Stimulated activated naive CD8-positive, alpha-beta T cell treated with anti-CD3 and anti-CD28 coated beads, Interleukin-15, Interleukin-2, amounts not matched to agents 100 U/mL and 50 U/mL, for 24 hours (primary cell): ENCODE measurements around the gene HLA-DMB.

Experiments used
- ATAC-seq: fragments of 150-1000 bp; cut with Tn5 transposase; one replicate; pipeline ENCODE4 v1.10.0; 2021
- DNase-seq: peaks from one replicate; pipeline ENCODE4 v3.0.0; 2021

The HLA-DMB gene

GRCh38 chr6:32971581-32972352 lies 30.9 kb upstream of the HLA-DMB start:
- ATAC-seq = peak; percentile 44
- DNase-seq = peak; percentile 99

GRCh38 chr6:32971242-32971580 lies 30.4 kb upstream of the HLA-DMB start:
- ATAC-seq (no peak), DNase-seq (no peak)

GRCh38 chr6:32970413-32971241 lies 29.8 kb upstream of the HLA-DMB start:
- ATAC-seq (peak; percentile 24), DNase-seq (peak; percentile 89)

GRCh38 chr6:32969685-32970412 lies 29.0 kb upstream of the HLA-DMB start:
- peak; percentile 10 for ATAC-seq
- peak; percentile 86 for DNase-seq

GRCh38 chr6:32968867-32969684 lies 28.2 kb upstream of the HLA-DMB start:
- DNase-seq (peak; percentile 79), ATAC-seq (peak; percentile 5)

- ATAC-seq = peak; percentile 34
- peak; percentile 97 for DNase-seq
Observed at GRCh38 chr6:32968093-32968866, 27.5 kb upstream of the HLA-DMB start, which contains the start of gene BRD2. BRD2 (plus strand) TSS chr6:32968594; CDS start chr6:32972899, 4,305 bp downstream.

GRCh38 chr6:32967151-32968091 lies 26.6 kb upstream of the HLA-DMB start:
- DNase-seq = no peak
- ATAC-seq = no peak

- ATAC-seq = no peak
- DNase-seq = no peak
Observed at GRCh38 chr6:32964776-32965175, 23.9 kb upstream of the HLA-DMB start.

GRCh38 chr6:32963866-32964265 lies 23.0 kb upstream of the HLA-DMB start:
- DNase-seq = no peak
- no peak for ATAC-seq

- DNase-seq (no peak), ATAC-seq (no peak)
Observed at GRCh38 chr6:32962213-32962826, 21.5 kb upstream of the HLA-DMB start.

- ATAC-seq (no peak), DNase-seq (no peak)
Observed at GRCh38 chr6:32960563-32960962, 19.7 kb upstream of the HLA-DMB start.

GRCh38 chr6:32956176-32956575 lies 15.3 kb upstream of the HLA-DMB start:
- ATAC-seq (no peak), DNase-seq (no peak)

- ATAC-seq (peak; percentile 22), DNase-seq (peak; percentile 39)
Observed at GRCh38 chr6:32954986-32955802, 14.4 kb upstream of the HLA-DMB start.

GRCh38 chr6:32954267-32954666 lies 13.4 kb upstream of the HLA-DMB start:
- DNase-seq (no peak), ATAC-seq (no peak)

- no peak for DNase-seq
- ATAC-seq = no peak
Observed at GRCh38 chr6:32953775-32954174, 12.9 kb upstream of the HLA-DMB start.

GRCh38 chr6:32952817-32953739 lies 12.2 kb upstream of the HLA-DMB start, which contains the start of gene HLA-DMA:
HLA-DMA (minus strand) TSS chr6:32953097; CDS start chr6:32953036, 61 bp downstream.
- DNase-seq = peak; percentile 72
- ATAC-seq = peak; percentile 96

- DNase-seq (no peak), ATAC-seq (no peak)
Observed at GRCh38 chr6:32950449-32950848, 9.6 kb upstream of the HLA-DMB start.
